Stimulated activated CD4-positive, alpha-beta T cell treated with anti-CD3 and anti-CD28 coated beads, Interleukin-12 subunit alpha, Interleukin-12 subunit beta, amount 100 ng/mL, for 48 hours (primary cell): ENCODE results near the gene SLC6A6.
A peak's percentile ranks its signal among the peaks of the same experiment; 100 is the strongest.

Source experiments
- DNase-seq, 3 donors: peaks; one replicate each; pipeline ENCODE4 v3.0.0-alpha.2; 2020; ENCODE audit warnings: low read depth in 2 of 3, low spot score in 1 of 3

Gene SLC6A6

GRCh38 chr3:14451844-14452739, 49.7 kb downstream of the SLC6A6 start:
- DNase-seq: no peak

DNA sequence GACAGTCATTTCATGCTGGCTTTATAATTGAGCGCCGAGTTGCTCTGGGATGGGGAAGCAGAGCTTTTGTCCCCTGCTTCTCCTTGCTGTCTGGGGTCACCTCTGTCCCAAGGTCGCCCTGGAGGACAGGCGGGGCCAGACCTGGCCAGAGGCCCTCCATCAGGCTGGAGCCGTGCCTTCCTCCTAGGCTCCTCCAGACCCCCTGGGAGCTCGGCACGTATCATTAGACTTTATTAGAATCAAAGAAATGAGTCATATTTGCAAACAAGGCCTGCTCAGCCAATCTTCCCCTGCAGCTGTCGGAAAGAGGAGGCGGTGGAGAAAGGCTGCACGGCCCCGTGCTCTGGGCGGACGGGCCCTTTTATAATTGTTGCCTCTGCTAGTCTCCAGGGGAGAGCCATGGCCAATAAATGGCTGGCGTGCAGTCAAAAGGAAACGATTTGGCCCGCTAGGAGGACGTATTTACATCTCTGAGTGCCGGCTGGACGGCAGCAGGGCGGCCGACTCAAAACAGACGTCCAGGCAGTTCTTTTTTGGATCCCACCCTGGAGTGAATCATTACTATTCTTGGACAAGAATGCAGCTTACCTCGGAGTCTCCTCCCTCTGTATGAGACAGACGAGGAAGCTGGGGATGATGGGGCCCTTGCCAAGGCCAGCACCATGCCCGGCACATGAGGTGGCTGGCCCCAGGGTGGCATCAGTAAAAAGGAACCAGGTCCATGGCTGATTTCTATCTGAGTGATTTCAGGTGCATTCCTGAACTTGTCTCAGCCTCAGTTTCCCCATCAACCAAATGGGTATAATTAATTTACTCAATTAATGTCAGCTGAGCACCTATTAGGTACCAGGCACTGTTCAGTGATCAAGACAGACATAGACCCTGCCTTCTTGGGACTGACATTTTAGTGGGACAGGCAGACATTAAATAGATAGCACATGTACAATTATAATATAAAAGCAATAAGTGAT, 50.6 kb downstream of the SLC6A6 start:
- no peak for DNase-seq

GRCh38 chr3:14453876-14454638, 51.7 kb downstream of the SLC6A6 start:
- no peak for DNase-seq

DNA sequence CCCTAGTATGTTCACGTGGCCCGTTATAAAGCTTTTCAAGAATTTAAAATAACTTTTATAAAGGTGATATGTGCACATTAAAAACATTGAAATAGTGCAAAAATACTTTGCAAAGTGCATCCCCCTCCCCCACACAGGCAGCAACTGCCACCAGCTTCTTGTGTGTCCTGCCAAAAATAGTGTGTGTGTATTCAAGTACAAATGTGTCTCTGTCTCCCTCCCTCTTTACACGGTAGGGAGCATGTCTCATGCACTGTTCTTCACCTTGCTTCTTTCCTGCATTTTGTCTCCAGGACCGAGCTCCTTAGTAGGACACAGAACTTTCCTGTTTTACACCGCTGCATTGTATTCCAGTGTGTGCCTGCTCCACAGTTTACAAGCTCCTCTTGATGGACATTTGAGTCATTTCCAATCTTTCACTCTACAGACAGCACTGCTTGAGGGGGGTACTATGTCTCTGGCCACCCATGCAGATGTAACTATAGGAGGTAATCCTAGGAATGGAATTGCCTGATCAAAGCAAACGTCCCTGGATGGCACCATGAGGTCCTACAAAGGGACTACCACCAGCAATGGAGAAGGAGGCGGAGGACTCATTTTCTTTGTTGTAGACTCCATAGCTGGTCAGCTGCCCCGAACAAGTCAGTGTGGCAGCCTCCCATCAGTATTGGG, 52.4 kb downstream of the SLC6A6 start:
- DNase-seq: no peak

DNA sequence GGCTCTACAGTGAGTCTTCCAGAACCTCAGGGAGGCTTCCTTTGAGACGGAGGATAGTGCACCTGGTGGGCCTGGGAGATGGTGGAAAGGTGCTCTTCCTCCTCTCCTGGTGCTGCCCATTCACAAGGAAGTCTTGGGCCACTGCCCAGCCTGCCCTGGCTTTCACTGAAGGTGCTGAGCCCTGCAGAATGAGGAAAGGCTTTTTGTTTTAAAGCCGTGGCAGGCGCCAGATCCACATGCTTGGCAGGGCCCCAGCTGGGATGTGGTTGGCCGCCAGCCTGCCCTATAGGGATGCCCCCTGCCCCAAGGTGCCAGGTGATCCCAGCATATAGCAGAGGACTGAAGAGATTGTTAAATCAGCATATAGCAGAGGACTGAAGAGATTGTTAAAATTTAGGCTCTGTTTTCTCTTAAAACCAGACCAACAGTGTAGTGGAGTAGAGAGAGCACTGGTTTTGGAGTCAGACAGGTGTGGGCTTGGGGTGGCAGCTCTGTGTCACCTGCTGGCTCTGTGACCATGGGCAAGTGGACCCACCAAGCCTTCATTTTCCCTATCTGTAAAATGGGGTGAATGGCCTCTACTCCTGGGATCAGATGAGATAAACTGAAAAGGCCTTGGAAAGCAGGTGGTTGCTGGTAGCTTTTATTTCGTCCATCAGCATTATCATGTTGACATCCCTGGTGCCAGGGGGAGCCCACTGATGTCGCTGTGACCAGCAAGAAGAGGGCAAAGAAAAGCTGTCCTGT, 53.3 kb downstream of the SLC6A6 start:
- no peak for DNase-seq

- no peak for DNase-seq
These were observed 54.4 kb downstream of the SLC6A6 start for GRCh38 chr3:14456794-14457193.

DNA sequence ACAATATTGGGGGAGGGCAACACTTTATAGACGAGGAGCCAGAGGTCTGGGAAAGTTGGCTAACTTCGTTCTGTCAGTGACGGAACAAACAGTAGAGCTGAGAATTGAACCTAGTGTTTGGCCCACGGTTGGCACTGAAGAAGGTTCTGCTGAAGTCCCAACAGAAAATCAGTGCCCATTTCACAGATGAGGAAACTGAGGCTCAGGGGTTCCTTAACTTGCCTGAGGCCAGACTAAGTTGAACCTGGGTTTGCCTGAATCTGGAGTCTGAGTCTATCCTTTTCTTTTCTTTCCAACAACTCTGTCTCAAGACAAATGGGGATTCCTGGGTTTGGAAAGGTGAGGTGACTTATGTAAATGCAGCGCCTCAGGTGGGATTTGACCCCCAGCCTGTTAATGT, 55.1 kb downstream of the SLC6A6 start:
- DNase-seq: no peak

- DNase-seq: no peak
These were observed 55.6 kb downstream of the SLC6A6 start for GRCh38 chr3:14457999-14458398.

DNA sequence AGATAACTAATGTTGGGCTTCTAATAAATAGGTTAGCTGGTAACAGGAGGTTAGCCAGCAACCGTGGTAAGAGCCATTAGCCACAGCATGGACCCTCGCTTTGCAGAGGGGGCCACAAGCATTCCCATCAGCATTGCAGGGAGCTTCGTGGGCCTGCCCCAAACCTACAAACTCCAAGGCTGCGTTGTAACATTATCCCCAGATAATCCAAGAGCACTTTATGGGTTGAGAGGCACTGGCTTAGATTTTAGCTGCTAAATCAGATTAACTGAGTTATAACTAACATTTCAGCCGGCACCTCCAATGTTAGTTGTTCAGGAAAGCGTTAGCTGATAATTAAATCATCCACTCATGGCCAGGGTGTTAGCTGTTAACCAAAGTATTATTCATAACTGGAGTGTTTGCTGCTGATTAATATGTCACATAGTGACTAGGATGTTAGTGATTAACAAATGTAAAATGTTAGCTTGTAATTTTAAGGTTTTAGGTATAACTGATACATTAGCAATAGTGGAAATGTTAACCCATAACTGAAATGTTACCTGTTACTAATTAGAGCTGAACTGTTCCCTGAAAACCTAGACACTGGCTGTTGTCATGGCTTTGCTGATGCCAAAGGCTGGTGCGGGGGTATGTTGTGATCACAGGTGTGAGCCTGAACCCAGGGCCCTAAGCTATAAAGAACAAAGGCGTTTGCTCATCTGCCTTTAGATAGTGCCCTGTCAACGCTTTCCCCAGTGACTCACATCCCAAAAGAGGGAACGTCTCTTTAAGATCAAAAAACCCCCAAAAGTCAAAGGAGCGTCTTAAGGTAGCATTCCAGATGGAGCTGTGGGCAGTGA, 56.2 kb downstream of the SLC6A6 start:
- DNase-seq: no peak

DNA sequence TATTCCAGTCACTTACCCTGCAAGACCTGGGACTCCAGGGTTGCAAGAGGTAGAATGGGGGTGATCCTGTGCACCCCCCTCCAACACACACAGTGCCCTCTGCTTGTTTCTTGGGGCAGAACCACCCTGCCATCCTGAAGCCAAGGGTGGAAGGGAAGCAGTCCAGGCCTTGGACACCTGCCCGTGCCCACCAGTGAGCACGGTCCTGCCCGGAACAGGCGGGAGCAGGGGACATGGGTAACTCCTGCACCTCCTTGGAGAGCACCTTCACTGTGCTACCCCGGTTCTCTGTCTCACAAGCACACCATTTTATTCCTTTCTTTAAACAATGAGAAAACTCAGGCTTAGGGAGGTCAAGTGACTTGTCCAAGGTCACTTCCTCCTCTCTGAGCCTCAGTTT, 57.0 kb downstream of the SLC6A6 start:
- DNase-seq: no peak

- DNase-seq: no peak
These were observed 57.4 kb downstream of the SLC6A6 start for GRCh38 chr3:14459787-14460186.

DNA sequence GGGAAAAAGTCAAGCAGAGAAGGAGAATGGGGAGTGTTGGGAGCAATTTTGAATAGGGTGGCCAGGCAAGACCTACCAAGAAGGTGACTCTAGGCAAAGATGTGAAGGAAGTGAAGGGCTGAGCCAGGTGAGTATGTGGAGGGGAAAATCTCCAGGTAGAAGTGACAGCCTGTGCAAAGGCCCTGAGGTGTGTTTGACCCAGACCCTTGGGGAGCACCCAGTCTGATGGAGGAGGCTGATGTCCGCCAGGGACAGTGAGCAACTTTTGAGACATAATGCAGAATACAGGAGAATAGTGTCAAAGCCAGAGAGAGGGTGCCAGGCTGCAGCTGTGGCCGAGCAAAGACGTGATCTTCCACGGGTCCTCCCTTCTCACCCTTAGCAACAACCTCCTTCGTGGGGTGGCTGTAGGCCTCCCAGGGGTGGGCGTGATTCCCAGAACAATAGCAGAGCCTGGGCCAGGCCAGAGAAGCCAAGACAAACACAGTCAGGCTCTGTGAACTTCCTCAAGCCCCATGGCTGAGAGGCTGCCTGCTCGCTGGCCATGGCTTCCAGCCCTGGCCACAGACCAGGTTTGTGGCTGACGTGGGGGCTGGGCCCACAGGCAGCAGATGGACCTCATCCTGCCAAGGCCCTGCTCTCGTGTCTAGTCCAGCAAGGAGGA, 58.1 kb downstream of the SLC6A6 start:
- DNase-seq: no peak

GRCh38 chr3:14461006-14461747, 58.8 kb downstream of the SLC6A6 start:
- no peak for DNase-seq

DNA sequence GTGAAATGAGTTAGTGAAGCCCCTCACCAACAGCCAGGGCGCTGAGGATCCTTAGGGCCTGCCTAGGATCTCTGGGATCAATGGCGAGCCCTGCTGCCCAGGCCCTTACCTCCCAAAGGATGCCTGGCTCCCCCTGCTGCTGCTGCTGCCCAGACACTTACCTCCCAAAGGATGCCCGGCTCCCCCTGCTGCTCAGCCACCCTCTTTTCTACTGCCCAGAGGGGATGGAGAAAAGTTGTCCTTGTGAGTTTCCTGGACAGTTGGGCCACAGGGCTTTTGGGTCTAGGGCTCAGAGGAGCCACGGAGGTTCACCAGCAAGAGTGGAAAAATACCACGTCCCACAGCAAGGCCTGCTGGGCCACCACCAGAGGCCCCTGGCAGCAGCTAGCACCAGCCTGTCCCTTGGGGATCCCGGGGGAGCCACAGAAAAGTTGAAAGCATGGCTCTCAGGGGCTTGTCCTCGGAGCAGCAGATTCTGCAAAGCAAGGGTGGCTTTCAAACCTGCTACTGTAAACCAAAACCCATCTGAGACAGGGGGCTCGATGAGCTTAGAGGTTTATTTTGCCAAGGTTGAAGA, 59.4 kb downstream of the SLC6A6 start:
- DNase-seq: peak in 1 of 3 donors; percentile 11

DNA sequence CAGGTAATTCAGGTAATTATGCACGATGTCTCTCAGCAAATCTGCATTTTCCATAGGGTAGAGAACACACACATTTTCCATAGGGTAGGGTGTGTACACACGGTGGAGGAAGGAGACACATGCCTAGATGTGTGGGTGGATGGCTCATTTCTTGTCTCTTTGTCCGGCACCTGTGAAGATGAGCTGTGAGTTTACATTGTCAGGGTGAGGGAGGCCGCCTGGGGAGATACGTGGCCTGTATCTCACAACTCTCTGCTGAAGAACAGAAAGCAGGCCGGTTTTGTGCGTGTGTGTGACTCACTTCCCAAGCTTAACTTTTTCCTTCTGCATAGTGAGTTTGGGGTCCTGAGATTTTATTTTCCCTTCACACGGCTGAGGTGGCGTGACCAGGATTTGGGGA, 60.3 kb downstream of the SLC6A6 start:
- peak; percentile 5 to 32 (median 21) for DNase-seq

DNA sequence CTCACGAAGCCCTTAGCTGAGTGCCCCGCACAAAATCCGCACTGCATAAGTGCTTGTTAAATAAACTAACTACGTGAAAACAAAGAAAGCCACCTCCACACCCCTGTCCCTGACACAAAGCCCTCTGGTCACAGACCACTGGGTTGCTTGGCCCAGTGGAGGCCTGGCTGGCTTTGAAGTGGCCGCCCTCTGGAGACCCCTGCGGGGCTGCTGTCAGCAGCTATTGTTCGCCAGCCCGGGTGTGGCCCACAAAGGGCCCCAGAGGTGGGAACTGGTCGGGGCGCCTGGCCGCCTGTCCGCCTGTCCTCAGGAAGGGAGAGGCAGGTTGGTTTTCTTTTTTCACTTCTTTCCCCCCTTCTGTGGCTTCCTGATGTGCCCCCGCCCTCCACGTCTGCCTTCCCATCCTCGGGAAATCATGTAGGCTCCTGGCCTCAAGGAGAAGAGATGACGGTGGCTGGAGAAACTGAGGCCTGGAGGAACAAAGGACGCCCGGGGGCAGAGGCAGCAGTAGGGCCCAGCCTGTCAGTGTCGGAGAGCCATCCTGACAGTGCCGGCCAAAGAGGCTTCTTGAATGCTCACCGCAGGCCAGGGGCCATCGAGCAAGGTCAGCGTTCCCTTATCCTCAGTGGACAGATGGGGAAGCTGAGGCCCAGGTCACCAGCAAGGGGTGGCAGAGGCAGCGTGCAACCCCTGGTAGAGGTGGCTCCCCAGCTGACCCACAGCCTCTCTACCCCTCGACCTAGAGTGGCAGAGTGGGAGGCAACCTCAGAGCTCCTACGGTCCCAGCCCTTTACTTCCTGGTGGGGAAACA, 61.1 kb downstream of the SLC6A6 start:
- no peak for DNase-seq

GRCh38 chr3:14464141-14464465, 61.7 kb downstream of the SLC6A6 start:
- DNase-seq: no peak
